IMR-90 (cell line): ENCODE data around the gene HS2ST1.

Source experiments
- BHLHE40 ChIP-seq: fragments of 150-350 bp; IDR thresholded peaks from 2 replicates; pipeline ENCODE4 v1.6.1; 2016; ENCODE audit warnings: mild to moderate bottlenecking, low read depth, low read length
- CEBPB ChIP-seq: IDR thresholded peaks from 2 replicates; pipeline ENCODE4 v1.6.1; 2012; ENCODE audit warnings: low read depth, low read length, improper control_type of control experiment
- CHD1 ChIP-seq: IDR thresholded peaks from 2 replicates; pipeline ENCODE4 v1.6.1; 2012; ENCODE audit warnings: low read depth, low read length, improper control_type of control experiment
- MXI1 ChIP-seq: IDR thresholded peaks from 2 replicates; pipeline ENCODE4 v1.6.1; 2012; ENCODE audit warnings: low read depth, mild to moderate bottlenecking, low read length, moderate library complexity, borderline replicate concordance
- NFE2L2 ChIP-seq: fragments of 150-350 bp; IDR thresholded peaks from 2 replicates; pipeline ENCODE4 v1.6.1; 2016; ENCODE audit warnings: low read depth, mild to moderate bottlenecking, low read length
- POLR2A ChIP-seq: IDR thresholded peaks from 2 replicates; pipeline ENCODE4 v1.6.1; 2012; ENCODE audit warnings: mild to moderate bottlenecking, low read depth, low read length
- RAD21 ChIP-seq: IDR thresholded peaks from 2 replicates; pipeline ENCODE4 v1.6.1; 2012; ENCODE audit warnings: low read length, improper control_type of control experiment
- RCOR1 ChIP-seq: IDR thresholded peaks from 2 replicates; pipeline ENCODE4 v1.6.1; 2012; ENCODE audit warnings: mild to moderate bottlenecking, low read length, improper control_type of control experiment; ENCODE audit not compliant: insufficient replicate concordance
- RFX5 ChIP-seq: IDR thresholded peaks from 2 replicates; pipeline ENCODE4 v1.8.0; 2012; ENCODE audit warnings: low read depth, mild to moderate bottlenecking, low read length, moderate library complexity
- SMC3 ChIP-seq: fragments of 150-350 bp; IDR thresholded peaks from 2 replicates; pipeline ENCODE4 v1.6.1; 2016; ENCODE audit warnings: low read depth, mild to moderate bottlenecking, antibody characterized with exemption, low read length, moderate library complexity
- TF ChIP-seq, protein P1 (sequence below): conservative IDR thresholded peaks from 2 replicates; pipeline ENCODE4 v1.5.1; 2012; ENCODE audit warnings: mild to moderate bottlenecking, low read depth, low read length, improper control_type of control experiment
- TF ChIP-seq, protein P2 (sequence below): fragments of 150-350 bp; IDR thresholded peaks from 2 replicates; pipeline ENCODE4 v1.6.1; 2017; ENCODE audit warnings: mild to moderate bottlenecking, antibody characterized with exemption, low read length, low read depth

GRCh38 chr1:87137342-87137739 lies 222.9 kb downstream of the HS2ST1 start:
- TF ChIP-seq NFE2L2 (no peak), MXI1 (no peak), POLR2A (no peak), CEBPB (no peak), CHD1 (no peak), RAD21 (no peak), RFX5 (no peak), RCOR1 (no peak), SMC3 (no peak), BHLHE40 (no peak)
- TF ChIP-seq, protein P1, sequence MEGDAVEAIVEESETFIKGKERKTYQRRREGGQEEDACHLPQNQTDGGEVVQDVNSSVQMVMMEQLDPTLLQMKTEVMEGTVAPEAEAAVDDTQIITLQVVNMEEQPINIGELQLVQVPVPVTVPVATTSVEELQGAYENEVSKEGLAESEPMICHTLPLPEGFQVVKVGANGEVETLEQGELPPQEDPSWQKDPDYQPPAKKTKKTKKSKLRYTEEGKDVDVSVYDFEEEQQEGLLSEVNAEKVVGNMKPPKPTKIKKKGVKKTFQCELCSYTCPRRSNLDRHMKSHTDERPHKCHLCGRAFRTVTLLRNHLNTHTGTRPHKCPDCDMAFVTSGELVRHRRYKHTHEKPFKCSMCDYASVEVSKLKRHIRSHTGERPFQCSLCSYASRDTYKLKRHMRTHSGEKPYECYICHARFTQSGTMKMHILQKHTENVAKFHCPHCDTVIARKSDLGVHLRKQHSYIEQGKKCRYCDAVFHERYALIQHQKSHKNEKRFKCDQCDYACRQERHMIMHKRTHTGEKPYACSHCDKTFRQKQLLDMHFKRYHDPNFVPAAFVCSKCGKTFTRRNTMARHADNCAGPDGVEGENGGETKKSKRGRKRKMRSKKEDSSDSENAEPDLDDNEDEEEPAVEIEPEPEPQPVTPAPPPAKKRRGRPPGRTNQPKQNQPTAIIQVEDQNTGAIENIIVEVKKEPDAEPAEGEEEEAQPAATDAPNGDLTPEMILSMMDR: no peak
- TF ChIP-seq, protein P2, sequence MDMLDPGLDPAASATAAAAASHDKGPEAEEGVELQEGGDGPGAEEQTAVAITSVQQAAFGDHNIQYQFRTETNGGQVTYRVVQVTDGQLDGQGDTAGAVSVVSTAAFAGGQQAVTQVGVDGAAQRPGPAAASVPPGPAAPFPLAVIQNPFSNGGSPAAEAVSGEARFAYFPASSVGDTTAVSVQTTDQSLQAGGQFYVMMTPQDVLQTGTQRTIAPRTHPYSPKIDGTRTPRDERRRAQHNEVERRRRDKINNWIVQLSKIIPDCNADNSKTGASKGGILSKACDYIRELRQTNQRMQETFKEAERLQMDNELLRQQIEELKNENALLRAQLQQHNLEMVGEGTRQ: no peak
